ENCODE measurements around the gene AMN. TPM values are rescaled to one million over a fixed set of nuclear protein-coding genes. Genes with fewer than 3 reads are reported as not detected.

The AMN gene
- total RNA-seq, 6 experiments from 2014 or later, result 7.1 to 69.1 (median 28.6) TPM

DNA sequence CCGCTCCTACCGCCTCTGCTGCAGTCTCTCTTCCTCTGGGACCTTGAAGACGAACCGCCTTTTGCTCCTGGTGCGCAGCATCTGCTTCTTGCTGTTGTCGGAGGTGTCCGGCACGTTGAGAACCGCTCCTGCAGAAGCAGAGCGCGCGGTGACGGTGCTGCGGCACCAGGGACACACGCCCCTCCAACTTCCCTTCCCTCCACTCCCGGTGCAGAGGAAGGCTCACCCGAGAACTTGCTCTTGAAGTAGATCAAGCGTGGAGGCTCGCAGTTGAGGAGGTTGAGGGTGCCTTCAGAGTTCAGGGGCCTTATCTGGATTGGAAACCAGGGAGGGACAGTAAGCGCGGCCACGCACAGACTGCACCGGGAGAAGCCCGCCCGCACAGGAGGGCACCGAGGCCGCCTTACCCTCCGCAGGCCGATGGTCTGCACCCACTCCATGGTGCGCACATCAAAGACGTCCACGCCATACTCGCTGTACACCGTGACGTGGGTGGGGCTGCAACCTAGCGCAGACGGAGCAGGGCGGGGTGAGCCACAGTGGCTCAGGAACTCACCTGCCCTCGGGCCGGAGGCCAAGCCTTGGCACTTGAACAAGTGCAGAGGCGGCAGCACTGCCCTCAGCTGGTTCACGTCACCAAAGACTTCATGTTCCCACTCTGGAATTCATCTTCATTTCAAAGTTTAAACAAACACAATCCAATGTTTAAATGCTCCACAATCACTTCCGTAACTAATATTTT is 17.5 kb downstream of the AMN start:
- peak; percentile 83 to 90 (median 90) for DNase-seq
- H3K27me3 ChIP-seq, result no peaks in the 10 kb centered on the region
- H3K4me1 ChIP-seq, result peaks cover 0 to 12% (median 4%) of the 10 kb centered on the region in 4 donors
- 48% methylated on average over 2 of the region's 43 CpGs for WGBS (ENCODE audit: insufficient coverage, low coverage, low lambda C conversion rate, missing lambda C conversion rate)
- H3K27ac ChIP-seq, result no peak overlapping the region
- no peaks in the 10 kb centered on the region for H3K9me3 ChIP-seq
- ATAC-seq, result peak; percentile 77 to 90 (median 86)
- TF ChIP-seq CTCF (IDR thresholded peaks at IDR 0.05) (peak in 1 of 4 donors; percentile 22), POLR2A (IDR thresholded peaks at IDR 0.05) (no peak)
- peaks cover 0 to 50% (median 22%) of the 10 kb centered on the region in 4 donors for H3K36me3 ChIP-seq
- no peak overlapping the region for H3K4me3 ChIP-seq
- intact Hi-C loops (cut with DNase I), result no loop called here

DNA sequence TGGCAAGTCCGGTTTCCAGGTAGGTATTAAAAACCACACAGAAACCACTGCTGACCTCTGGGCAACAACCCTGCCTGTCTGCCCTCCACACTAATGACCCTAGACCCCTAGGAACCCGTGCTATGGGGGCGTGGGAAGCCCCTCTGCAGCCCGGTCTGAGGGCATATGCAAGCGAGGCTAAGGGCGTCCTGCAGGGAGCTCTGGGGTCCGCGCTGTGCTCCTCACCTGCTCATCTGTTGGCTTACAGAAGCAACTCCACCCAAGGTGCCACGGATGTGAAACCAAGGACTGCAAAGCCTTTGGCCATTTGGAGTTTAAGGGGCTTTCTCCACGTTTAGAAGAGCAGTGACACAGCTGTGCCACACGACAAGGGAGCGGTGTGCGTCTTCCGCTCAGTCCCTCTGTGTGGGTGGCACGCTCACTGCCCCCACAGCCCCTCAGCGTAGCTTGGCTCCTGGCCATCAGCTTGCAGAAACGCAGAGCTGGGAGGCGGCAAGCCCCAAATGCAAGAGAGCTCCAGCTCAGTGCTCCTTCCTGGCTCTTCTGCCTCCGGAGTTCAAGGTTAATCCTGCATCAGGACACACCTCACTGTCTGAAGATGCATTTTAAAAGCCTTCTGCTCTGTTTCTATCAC is 18.4 kb downstream of the AMN start:
- TF ChIP-seq POLR2A (IDR thresholded peaks at IDR 0.05) (no peak), CTCF (IDR thresholded peaks at IDR 0.05) (no peak)
- ATAC-seq (peak in 2 of 4 donors; percentile 1 to 4), DNase-seq (peak in 1 of 3 donors; percentile 50)
- no peak overlapping the region for H3K4me3 ChIP-seq
- intact Hi-C loops (cut with DNase I), result no loop called here
- peaks cover 0 to 58% (median 29%) of the 10 kb centered on the region in 4 donors for H3K36me3 ChIP-seq
- 76% methylated on average over 4 of the region's 19 CpGs for WGBS (ENCODE audit: insufficient coverage, low coverage, low lambda C conversion rate, missing lambda C conversion rate)
- peaks cover 0 to 12% (median 4%) of the 10 kb centered on the region in 4 donors for H3K4me1 ChIP-seq
- no peaks in the 10 kb centered on the region for H3K9me3 ChIP-seq
- H3K27me3 ChIP-seq, result no peaks in the 10 kb centered on the region
- H3K27ac ChIP-seq, result peak overlapping the region in 1 of 3 donors; percentile 46

DNA sequence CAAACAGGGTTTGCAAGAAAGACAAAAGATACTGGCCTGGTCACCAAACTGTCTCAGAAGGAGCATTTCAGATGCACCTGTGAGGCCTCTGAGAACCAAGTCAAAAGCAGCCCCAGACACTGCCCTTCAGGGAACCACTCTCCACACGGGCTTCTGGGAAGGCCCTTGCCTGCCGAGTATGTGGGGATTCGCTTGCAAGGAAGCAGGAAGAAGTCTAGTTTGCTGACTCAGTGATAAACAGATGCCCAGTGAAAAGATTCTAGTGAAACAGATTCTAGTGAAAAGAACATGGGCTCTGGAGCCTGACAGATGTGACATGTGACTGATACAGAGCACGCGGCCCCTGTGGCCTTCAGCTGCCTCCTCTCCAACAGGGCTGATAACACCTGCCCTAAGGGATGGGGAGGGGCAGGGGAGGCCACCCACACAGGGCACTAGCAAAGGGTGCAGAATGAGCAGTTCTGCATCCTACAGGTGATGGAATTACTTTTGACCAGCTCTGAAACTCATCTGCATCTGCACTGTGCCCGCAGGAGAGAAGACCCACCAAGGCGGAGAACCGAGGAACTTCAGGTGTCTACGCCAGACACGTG is 19.1 kb downstream of the AMN start:
- peaks cover 3 to 65% (median 33%) of the 10 kb centered on the region in 4 donors for H3K36me3 ChIP-seq
- no peak for TF ChIP-seq POLR2A (IDR thresholded peaks at IDR 0.05)
- TF ChIP-seq CTCF (IDR thresholded peaks at IDR 0.05), result no peak
- no peak overlapping the region for H3K27ac ChIP-seq
- no peaks in the 10 kb centered on the region for H3K27me3 ChIP-seq
- H3K4me1 ChIP-seq, result peaks cover 0 to 12% (median 4%) of the 10 kb centered on the region in 4 donors
- DNase-seq, result peak in 1 of 3 donors; percentile 36
- intact Hi-C loops (cut with DNase I), result no loop called here
- no peak overlapping the region for H3K4me3 ChIP-seq
- WGBS (ENCODE audit: insufficient coverage, low coverage, low lambda C conversion rate, missing lambda C conversion rate), result 86% methylated on average over 8 of the region's 10 CpGs
- H3K9me3 ChIP-seq, result no peaks in the 10 kb centered on the region
- no peak for ATAC-seq

DNA sequence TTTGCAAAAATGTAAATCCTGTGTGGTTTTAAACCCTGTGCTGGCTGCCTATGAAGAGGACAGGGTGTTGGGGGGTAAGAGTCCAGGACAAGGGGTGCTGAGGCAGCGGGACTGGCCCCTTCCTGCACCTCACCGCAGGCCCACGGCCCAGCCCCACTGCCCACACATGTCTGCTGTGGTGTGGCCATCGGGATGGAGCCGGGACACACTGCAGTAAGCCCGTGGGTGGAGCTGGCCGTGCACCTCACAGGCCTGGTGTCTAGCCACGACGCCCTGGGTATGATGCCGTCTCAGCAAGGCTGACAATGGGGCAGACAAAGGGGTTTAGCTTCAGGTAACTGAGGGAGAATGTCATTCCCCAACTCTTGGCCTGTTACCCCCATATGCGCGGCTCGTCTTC is 19.6 kb downstream of the AMN start:
- Histone ChIP-seq H3K9me3 (no peaks in the 10 kb centered on the region), H3K4me3 (no peak overlapping the region), H3K27me3 (no peaks in the 10 kb centered on the region), H3K36me3 (peaks cover 5 to 71% (median 36%) of the 10 kb centered on the region in 4 donors), H3K27ac (no peak overlapping the region), H3K4me1 (peaks cover 0 to 12% (median 4%) of the 10 kb centered on the region in 4 donors)
- intact Hi-C loops (cut with DNase I), result no loop called here
- DNase-seq (peak in 1 of 3 donors; percentile 57), ATAC-seq (no peak)
- 71% methylated on average over 4 of the region's 13 CpGs for WGBS (ENCODE audit: insufficient coverage, low coverage, low lambda C conversion rate, missing lambda C conversion rate)
- no peak for TF ChIP-seq CTCF (IDR thresholded peaks at IDR 0.05)
- TF ChIP-seq POLR2A (IDR thresholded peaks at IDR 0.05), result no peak
